Brain pericyte (primary cell): ENCODE measurements around the gene FRMD4A.

Source experiments
- DNase-seq: peaks from one replicate; pipeline ENCODE4 v3.0.0-alpha.2; 2012; ENCODE audit warnings: low read depth, low spot score

The FRMD4A gene

DNA sequence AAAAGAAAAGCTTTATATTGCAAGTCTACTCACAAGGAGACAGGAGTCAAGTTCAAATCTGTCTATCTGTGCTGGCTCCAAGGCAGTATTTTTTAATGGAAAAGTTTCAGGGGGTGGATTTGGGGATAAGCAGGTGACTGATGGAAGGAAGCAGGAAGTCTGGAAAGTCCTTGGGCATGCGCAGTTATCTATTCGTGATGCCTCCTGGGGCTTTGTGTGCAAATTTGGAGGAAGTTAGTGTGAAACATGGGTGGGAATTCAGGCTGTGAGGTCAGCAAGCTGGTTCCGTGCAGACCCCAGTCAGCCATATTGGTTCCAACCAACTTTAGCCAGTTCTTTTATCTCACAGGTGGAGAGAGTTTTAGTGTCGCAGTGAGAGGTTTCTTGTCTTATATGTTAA, 140.0 kb downstream of the FRMD4A start:
- no peak for DNase-seq

DNA sequence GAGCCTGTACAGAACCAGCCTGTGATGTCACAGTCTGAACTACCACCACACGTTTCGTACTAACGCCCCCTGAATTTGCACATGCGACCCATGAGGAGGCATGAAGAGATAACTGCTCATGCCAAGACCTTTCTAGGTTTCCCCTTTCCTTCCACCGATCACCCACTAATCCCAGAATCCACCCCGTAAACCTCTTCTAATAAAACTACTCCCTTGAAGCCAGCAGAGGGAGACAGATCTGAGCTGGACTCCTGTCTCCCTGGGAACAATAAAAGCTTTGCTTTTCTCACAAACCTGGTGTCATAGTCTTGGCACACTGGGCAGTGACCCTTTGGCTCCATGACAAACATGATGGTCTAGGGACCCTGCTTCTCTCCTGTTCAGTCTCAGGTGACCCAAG, 144.5 kb downstream of the FRMD4A start:
- DNase-seq, result no peak

DNA sequence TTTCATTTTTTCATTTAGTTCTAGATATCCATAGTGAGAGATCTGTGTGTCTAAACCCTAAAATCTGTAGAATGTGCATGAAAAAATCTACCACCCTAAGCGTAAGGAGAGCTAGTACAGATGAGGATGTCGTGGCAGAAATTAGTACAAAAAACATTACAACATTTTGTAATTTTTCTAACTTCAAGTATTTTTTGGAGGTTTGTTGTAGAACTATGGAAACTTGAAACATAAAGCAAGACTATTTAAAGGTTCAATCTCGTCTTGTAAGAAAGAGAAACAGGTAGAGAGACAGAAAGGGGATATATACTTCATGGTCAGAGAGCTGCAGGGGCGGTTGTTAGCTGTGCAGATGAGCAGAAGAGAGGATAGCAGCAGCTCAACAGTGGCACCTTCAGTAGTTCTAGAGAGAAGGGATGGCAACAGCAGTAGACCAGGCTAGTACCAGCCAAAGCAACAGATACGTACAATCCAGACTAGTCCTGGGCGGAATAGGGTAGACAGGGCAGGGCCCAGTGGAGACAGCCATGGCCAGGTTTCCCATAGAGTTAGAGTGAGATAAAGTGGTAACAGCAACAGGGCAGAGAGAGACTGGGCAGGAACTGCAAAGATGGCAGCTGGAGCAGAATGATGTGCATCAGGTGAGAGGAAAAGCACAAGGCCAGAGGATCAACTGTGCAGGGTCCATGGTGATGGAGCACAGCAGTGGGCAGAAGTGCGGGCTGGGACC, 145.2 kb downstream of the FRMD4A start:
- peak; percentile 85 for DNase-seq

DNA sequence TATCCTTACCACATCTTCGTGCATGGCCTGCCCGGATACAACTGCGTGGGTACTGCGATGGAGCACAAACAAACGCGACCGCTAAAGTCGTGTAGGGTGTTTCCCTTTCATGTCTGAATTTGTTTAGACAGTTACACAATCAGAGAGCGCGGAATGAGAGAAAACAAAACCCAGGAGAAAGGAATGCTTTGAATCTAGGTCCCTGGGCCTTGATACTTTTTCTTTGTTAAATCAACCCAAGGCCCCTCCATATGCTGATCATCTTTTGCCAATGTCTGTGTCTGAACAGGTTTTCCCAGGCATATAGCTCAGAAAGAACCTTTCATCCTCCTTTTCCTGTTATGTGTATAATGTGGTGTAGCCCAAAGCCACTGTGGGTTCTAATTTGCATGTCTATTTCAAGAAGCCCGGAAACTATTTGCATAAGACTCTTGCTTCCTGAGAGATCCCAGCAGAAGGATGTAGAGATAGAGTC, 145.8 kb downstream of the FRMD4A start:
- DNase-seq, result peak; percentile 38

DNA sequence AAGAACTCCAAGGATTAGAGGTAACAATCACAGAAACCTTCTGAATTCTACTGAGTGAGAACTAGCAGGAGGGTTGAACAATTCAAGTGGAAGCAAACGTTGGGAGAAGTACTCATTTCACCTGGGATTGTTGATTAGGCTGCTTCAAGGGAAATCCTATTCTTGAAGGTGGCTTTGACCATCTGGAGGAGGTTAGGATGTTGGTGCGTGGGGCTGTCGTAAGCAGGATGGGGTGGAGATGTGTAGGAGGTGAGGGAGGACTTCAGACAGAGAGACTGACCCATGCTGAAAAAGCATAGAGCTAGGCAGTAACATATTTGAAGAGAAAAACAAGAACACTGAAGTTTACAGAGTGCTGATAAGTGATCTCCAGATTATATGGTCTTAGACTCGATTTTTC, 147.9 kb downstream of the FRMD4A start:
- DNase-seq, result no peak

DNA sequence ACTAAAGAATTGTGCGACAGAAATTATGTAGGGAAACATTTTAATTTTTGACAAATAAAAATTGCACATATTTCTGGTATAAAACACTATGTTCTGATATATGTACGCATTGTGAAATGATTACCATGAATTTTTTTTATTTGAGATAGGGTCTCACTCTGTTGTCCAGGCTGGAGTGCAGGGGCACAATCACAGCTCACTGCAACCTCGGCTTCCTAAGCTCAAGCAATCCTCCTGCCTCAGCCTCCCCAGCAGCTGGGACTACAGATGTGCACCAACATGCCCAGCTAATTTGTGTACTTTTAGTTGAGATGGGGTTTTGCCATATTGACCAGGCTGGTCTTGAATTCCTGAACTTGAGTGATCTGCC, 149.2 kb downstream of the FRMD4A start:
- DNase-seq, result no peak

DNA sequence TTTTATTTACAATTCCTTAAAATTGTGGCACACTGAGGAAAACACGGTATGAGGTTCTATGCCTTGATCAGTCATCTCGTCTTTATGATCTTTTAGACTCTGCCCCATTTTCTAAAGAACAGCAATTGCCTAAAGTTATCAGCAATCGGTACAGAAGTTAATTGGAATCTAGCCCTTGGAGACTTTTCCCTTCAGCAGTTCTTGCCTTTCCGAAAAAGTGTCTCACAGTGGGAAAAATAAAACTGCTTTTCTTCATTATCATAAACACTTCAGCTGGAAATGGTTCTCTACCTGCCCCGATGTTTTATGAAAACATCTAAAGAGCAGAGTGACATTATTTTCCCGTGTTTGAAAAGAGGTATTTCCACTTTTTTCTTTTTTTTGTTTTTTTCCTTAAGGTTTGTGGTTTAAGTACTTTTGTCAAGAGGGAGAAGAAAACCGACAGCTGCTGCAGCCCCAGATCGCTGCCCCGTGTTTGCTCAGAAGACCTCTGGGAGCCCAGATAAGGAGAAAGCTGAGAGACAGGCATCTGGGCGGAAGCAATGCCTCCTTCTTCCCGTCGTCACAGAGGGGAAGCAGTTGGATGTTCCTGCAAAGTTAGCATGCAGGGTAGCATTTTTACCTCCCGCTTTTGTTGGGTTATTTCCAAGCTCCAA, 149.7 kb downstream of the FRMD4A start:
- DNase-seq, result no peak

DNA sequence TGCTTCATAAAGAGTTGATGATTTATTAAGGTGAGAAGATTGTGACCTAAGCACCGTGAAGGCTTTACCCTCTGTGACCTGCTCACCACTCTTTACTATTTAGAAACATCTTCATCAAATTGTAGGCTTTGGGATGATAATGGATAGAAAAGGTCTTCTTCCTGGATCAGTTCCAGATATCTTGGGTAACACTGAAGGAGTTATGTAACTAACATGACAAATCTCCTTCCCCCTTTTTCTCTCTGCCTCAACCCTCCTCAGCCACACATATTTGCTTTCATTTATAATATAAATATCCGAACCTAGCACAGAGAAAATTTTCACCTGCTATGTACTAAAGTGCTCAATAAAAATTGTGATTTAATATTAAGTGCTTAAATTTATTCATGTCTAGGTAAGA, 151.5 kb downstream of the FRMD4A start:
- no peak for DNase-seq

DNA sequence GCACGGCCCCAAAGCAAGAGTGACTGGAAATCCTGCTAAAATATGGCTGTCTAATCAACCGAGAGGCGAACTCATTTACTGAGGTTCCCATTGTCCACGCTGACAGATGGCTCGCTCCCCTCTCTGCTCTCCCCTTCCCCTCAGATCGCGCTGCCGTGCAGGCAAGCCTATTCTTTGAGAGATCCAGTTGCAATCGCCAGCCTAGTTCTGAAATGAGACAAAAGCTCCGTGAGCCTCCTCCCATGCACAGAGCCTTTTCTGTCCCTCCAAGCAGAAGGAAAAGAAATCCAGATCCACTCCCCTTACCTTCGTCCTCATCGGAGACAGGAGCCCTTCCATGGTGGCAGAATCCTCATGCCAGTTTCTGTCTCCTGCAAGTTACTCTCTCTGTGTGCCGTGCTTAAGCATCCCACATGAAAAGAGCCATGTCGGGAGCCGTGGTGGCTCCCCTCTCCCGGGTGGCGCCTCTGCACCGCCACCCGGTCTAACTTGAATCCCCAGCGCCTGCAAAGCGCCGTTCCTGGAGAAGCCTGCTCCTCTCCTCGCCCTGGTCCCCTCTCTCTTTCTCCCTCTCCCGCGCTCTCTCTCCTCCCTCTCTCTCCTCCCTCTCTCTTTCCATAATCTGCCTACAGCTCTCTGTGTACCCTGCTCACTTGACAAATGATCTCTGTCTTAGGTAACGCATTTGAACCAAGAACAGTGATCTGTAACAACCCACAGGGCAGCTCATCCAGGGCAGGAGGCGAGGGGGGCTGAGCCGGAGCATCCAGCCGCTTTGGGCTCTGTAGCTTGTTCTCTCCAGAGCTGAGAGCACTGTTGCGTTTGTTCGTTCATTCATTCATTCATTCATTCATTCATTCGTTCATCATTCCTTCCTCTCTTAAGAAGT, 156.8 kb downstream of the FRMD4A start:
- no peak for DNase-seq

DNA sequence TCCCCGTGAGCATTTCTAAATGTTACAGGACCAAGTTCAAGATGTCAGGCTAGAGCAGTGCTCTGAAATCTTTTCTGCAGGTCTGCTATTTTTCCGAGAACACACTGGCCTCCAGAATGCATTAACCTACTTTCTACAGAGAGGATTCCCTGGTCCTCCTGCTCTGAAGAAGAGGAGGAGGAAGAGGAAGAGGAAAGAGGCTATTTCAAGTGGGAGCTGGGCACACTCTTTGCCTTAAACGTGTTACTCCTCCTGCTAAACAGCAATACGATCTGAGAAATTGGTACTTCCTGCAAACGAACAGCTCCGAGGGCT, 157.4 kb downstream of the FRMD4A start:
- no peak for DNase-seq

DNA sequence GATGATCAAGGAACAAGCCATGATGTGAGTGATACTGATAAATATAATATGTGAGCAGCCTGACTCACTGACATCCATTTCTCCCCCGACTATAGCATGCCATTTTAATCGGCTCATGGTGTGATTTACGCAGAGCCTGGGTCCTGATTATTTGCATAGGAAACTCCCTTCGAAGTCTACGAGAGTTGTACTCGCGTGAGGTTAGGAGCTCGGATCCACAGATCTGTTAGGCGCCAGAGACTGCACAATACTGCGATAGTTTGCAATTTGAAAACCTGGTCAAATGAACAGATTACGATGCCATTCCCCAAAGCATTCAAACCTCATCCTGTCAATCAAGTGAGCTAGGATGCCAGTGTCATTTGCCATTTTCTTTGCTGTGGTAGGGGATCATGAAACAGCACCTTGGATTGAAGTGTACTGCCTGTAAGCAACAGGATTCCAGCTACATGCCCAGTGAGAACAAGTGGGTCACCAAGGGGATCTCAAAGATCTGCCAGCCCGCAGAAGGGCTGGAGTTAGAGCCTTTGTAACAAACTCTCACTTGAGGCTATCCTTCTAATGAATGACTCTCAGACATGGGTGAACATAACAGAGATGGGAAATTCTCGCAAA, 158.3 kb downstream of the FRMD4A start:
- no peak for DNase-seq

DNA sequence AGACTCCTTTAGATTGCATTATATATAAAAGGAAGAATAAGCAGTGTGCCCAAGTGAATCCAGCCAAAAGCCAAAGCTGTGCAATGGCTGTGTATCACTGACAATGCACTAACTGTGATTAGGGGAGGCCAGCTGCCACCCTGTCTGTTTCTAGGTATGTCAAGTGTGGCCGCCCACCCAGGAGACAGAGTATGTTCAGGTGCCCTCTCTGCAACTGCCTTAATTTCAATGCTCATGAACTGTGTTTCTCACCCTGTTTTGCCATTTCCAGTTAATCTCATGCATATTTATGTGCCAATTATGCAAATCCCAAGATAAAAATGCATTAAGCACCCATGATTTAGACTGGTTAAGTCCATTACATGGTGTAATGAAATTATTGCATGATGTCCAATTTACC, 159.4 kb downstream of the FRMD4A start:
- no peak for DNase-seq

DNA sequence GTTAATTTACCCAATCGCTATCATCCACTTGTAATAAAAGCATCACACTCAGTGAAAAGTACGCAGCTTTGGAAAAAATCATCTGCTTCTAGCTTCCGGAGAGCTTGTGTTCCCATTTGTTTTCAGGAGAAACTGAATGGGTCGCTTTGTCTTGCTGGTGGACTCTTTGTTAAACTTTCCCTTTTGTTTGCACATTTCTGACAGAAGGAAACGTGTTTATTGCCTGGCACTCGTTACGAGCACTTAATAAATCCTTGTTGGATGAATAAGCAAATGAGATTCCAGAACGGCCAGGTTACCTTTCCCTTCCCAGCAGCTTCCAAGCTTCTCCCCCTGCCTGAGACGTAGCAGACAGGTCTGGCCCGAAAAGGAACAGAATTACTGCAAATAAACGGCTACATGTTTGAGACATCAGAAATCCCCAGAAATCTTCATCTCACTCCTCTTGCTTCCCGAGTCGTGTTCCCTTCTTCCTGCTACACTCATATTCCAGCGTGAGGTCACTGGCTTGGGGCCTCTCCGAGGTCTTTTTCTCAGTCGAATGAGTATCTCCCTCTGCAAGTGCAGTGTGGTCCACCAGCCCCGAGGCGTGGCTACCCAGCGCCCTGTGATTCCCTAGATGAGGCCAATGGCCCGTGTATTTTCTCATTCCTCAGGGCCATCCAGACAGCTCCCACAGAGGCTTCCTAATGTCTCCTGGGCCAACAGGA, 167.2 kb downstream of the FRMD4A start:
- no peak for DNase-seq

DNA sequence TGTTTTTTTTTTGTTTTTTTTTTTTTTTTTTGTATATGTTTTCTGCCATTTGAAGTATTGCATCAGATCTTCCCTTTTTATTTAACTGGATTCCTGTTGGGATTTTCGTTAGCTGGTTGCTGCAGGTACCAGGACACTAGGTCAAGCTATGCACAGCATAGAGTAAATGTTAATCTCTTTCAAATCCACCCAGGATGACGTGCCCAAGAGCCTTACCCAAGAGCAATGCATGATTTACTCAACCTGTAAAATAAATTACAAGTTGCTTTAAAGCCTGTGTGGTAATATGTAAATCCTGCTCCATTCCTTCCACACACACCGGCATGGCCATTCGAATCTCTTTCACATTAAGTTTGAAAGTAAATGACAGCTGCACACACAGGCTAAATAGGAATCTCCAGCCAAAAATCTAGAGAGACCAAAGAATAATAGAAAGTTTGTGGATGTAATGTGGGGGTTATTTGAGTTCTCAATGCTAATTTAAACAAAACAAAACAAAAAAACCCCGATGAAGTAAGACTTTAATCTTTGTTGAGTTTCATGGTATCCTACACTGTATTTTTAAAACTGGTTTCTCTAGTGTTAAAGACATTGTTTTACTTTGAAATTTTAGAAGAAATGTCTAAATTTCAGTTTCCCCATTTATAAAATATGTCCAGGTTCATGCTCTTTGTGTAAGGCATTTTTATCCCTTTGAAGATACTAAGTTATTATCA, 167.9 kb downstream of the FRMD4A start:
- DNase-seq, result no peak

DNA sequence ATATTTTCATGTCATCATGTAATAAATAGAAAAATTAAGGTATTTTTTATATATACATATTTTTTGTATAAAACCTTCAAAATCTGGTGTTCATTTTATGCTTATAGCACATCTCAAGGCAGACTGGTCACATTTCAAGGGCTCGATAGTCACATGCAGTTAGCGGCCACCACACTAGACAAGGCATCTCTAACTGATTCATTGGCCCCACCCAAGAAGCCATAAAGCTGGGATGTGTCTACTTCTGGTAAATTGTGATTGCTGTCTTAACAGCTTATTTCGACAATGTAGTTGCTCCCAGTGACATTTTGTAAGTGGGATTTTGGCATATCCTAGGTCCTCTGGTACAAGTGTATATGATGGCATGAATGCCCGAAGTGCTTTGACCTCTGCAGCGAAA, 168.7 kb downstream of the FRMD4A start:
- DNase-seq, result no peak

DNA sequence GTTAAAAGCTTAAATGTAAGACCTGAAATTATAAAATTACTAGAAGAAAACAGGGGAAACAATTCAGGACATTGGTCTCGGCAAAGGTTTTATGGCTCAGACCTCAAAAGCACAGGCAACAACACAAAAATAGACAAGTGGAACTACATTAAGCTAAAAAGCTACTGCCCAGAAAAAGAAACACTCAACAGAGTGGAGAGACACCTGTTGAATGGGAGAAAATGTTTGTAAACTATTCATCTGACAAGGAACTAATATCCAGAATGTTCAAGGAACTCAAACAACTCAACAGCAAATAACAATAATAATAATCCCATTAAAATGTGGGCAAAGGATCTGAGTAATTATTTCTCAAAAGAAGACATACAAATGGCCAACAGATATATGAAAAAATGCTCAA, 170.4 kb downstream of the FRMD4A start:
- DNase-seq, result no peak

DNA sequence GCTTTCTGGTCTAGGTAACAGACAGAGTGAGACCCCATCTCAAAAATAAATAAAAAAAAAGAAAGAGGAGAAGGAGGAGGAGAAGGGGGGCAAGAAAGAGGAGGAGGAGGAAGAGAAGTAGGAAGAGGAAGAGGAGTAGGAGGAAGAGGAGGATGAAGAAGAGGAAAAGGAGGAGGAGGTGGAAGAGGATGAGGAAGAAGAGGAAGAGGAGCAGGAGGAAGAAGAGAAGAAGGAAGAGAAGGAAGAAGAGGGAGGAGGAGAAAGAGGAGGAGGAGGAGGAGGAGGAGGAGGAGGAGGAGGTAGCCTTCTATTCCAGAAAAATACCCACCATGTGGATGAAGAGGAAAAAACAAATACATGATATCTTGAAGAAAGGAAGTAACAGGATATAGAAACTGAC, 172.1 kb downstream of the FRMD4A start:
- DNase-seq, result no peak

DNA sequence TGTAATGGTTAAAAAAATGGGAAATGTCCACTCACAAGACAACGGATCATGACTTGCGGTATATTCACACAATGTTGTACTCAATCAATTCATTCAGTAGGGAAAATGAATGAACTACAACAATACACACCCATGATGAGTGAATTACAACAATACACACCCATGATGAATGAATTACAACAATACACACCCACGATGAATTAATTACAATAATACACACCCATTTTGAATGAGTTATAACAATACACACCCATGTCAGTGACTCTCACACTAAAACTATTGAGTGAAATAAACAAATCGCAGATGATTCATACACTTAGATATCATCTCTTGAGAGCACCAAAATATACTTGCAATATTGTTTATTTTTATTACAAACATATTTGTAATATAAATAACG, 174.6 kb downstream of the FRMD4A start:
- no peak for DNase-seq

DNA sequence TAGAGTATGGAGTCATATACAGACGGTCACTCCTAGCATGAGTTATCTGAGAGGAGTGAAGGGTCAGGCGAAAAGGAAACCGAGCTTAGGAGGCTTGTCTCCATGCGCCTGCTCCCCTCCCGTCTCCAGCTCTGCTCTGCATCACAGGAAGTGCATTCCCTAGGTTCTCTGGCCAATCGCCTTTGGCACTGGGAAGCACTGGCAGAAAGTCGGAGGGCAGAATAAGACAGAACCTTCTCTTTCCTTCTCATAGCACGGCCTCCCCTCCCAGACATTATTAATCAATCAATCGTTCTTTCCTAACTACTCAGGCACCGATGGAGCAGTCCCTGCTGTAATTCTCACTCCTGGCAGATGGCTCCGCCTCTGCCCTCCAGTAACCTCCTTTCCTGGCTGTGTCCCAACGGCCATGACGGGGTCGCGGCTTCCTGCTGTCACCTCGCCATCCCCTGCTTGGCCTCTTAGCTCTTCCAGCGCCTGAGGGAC, 177.1 kb downstream of the FRMD4A start:
- DNase-seq, result peak; percentile 26

DNA sequence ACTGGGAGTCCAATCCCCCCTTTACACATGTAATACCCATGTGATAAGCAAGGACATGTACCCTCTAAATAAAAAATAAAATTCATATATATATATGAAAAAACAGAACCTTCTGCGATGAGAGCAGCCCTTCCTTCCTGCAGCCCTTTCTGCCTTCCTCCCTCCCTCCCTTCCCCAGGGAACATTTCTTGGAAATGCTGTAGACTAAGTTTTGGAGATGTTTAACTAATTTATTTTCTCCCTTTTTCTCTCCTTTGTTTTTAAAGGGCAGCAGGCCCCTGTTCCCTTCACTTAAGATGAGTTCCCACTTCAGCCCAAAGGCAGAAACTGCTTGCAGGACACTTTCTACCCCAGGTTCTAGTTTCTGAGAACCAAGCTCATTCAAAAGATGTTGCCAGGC, 179.2 kb downstream of the FRMD4A start:
- no peak for DNase-seq

DNA sequence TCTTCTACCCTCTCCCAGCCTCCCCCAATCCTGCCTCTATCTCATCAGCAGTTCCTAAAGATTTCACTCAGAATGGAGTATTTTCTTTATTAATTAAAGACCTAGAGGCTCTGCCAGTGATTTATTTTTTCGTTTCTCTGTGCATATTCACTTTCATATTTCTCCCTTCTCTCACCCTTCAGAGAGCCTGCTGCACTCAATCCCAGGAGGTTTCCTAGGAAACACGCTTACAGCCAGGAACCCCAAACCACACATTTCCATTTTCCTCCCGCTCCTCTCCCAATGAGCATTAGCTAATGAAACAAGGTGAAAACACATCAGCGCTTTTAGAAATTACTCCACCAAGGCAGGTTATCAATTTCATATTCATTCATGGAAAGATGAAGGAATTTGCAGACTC, 180.2 kb downstream of the FRMD4A start:
- DNase-seq, result no peak
